Keratinocyte (primary cell): ENCODE data around the gene CTTNBP2. TPM values are rescaled to one million over a fixed set of nuclear protein-coding genes. Genes with fewer than 3 reads are reported as not detected.

ENCODE experiments used
- DNase-seq: peaks from one replicate; pipeline ENCODE4 v3.0.0-alpha.2; 2011; ENCODE audit warnings: low read depth, missing footprints, low spot score
- FAIRE-seq: peaks from 2 replicates; lab custom pipeline; 2011; peaks lifted over from hg19 to GRCh38; lab: Jason Lieb, UNC
- H2AFZ ChIP-seq: 2 replicates; pipeline ENCODE4 v1.6.0; 2012; ENCODE audit warnings: low read length, control low read depth, inconsistent platforms; ENCODE audit not compliant: control insufficient read depth
- H3K27ac ChIP-seq: 2 replicates; pipeline ENCODE4 v1.5.1; 2011; ENCODE audit warnings: low read length; ENCODE audit not compliant: control insufficient read depth, insufficient read depth
- H3K27me3 ChIP-seq: 3 replicates; pipeline ENCODE4 v1.6.0; 2011; ENCODE audit warnings: low read length; ENCODE audit not compliant: control insufficient read depth, insufficient read depth; ENCODE audit errors: extremely low read depth
- H3K36me3 ChIP-seq, 2 experiments: 2 replicates in 1 of 2; 3 replicates in 1 of 2; pipeline ENCODE4 v1.5.1; 2011; ENCODE audit warnings: low read length in 2 of 2, mild to moderate bottlenecking in 1 of 2; ENCODE audit not compliant: control insufficient read depth in 2 of 2, insufficient read depth in 2 of 2; ENCODE audit errors: extremely low read depth in 1 of 2
- H3K4me1 ChIP-seq: 3 replicates; pipeline ENCODE4 v1.5.1; 2011; ENCODE audit warnings: low read length; ENCODE audit not compliant: control insufficient read depth, insufficient read depth; ENCODE audit errors: extremely low read depth
- H3K4me2 ChIP-seq: 3 replicates; pipeline ENCODE4 v1.6.0; 2011; ENCODE audit warnings: low read depth, low read length; ENCODE audit not compliant: control insufficient read depth, insufficient read depth; ENCODE audit errors: extremely low read depth
- H3K4me3 ChIP-seq, 3 experiments: fragments of 200-600 bp in 1 of 3; sonication (generic) in 1 of 3; 2 replicates in 2 of 3; 3 replicates in 1 of 3; pipeline ENCODE4 v1.5.1; 2011 to 2016; ENCODE audit warnings: low read length in 3 of 3, mild to moderate bottlenecking in 3 of 3, control low read depth in 2 of 3, inconsistent platforms in 1 of 3, low read depth in 1 of 3, mixed read lengths in 1 of 3, mixed run types in 1 of 3, moderate library complexity in 1 of 3; ENCODE audit not compliant: control insufficient read depth in 2 of 3, insufficient read depth in 2 of 3; ENCODE audit errors: extremely low read depth in 1 of 3
- H3K79me2 ChIP-seq: 2 replicates; pipeline ENCODE4 v1.6.0; 2012; ENCODE audit warnings: low read length; ENCODE audit not compliant: control insufficient read depth, insufficient read depth
- H3K9ac ChIP-seq: 3 replicates; pipeline ENCODE4 v1.6.0; 2011; ENCODE audit warnings: low read length; ENCODE audit not compliant: control insufficient read depth, insufficient read depth; ENCODE audit errors: extremely low read depth
- H3K9me1 ChIP-seq: 3 replicates; pipeline ENCODE4 v1.6.0; 2011; ENCODE audit warnings: low read length; ENCODE audit not compliant: control insufficient read depth, insufficient read depth; ENCODE audit errors: extremely low read depth
- H3K9me3 ChIP-seq: 2 replicates; pipeline ENCODE4 v1.5.1; 2012; ENCODE audit warnings: low read depth, low read length; ENCODE audit not compliant: control insufficient read depth
- H4K20me1 ChIP-seq: 3 replicates; pipeline ENCODE4 v1.6.0; 2011; ENCODE audit warnings: low read length; ENCODE audit not compliant: control insufficient read depth, insufficient read depth; ENCODE audit errors: extremely low read depth
- EZH2 ChIP-seq: IDR thresholded peaks from one replicate; pipeline ENCODE4 v1.6.1; 2012; ENCODE audit warnings: inconsistent platforms, mild to moderate bottlenecking, low read length, moderate library complexity
- dilution Hi-C: fragments of 300-500 bp; cut with MboI; formaldehyde crosslinking; loops from one replicate; pipeline ENCODE4 v1.7.0; 2020; ENCODE audit warnings: low sequenced_read_pairs; ENCODE audit not compliant: extremely low pct_ligation_motif_present
- polyA plus RNA-seq, 5 experiments: library from polyadenylated mRNA; depleted of rRNA in 3 of 5; stranded (reverse) in 3 of 5; stranded (forward) in 1 of 5; unstranded in 1 of 5; fragments of >200 nt; gene quantifications; 1 replicate in 1 of 5; 2 replicates in 3 of 5; 3 replicates in 1 of 5; pipeline versions ENCODE4 v1.2.1 to v1.2.3, GENCODE V29; 2011 to 2012; ENCODE audit warnings: missing spikeins in 2 of 5, low read depth in 1 of 5, low replicate concordance in 1 of 5
- TF ChIP-seq, protein P1 (sequence below), 3 experiments: IDR thresholded peaks in 1 of 3; conservative IDR thresholded peaks in 1 of 3; optimal IDR thresholded peaks in 1 of 3; 2 replicates in 2 of 3; 3 replicates in 1 of 3; pipeline versions ENCODE3 to v1.5.1; 2011; ENCODE audit warnings: low read length in 3 of 3, mild to moderate bottlenecking in 3 of 3, moderate library complexity in 2 of 3, control low read depth in 1 of 3, inconsistent platforms in 1 of 3; ENCODE audit not compliant: insufficient read depth in 2 of 3; ENCODE audit errors: extremely low read depth in 1 of 3

CTTNBP2 gene
- polyA plus RNA-seq, 1 donor (not counting 4 experiments of a cell fraction or from before 2014, with no cell fraction given): 0.55 TPM

DNA sequence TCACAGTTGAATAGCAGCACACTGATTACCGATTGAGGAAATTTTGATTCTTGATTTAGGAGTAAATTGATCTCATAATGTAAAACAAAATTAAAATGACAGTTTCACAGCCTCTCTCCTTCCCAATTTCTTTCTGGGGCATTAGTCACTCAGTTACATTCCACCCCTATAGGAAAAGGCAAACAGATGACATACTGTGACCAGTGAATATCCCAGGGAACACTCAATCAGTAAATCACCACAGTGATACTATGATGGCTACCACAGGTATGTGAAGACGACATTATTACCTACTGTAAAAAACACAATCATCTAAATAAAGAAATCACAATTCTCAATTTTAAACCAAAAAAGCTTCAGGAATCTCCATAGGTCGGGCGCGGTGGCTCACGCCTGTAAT lies 15.5 kb downstream of the CTTNBP2 start:
- Histone ChIP-seq H3K9ac (no peak overlapping the region), H3K27me3 (no peaks in the 10 kb centered on the region), H2AFZ (no peak overlapping the region), H3K9me3 (no peaks in the 10 kb centered on the region), H3K9me1 (no peaks in the 10 kb centered on the region), H3K4me1 (peaks cover 4% of the 10 kb centered on the region), H4K20me1 (no peaks in the 10 kb centered on the region), H3K27ac (no peak overlapping the region), H3K36me3 (no peaks in the 10 kb centered on the region), H3K4me3 (no peak overlapping the region), H3K79me2 (no peaks in the 10 kb centered on the region), H3K4me2 (no peak overlapping the region)
- TF ChIP-seq, protein P1, sequence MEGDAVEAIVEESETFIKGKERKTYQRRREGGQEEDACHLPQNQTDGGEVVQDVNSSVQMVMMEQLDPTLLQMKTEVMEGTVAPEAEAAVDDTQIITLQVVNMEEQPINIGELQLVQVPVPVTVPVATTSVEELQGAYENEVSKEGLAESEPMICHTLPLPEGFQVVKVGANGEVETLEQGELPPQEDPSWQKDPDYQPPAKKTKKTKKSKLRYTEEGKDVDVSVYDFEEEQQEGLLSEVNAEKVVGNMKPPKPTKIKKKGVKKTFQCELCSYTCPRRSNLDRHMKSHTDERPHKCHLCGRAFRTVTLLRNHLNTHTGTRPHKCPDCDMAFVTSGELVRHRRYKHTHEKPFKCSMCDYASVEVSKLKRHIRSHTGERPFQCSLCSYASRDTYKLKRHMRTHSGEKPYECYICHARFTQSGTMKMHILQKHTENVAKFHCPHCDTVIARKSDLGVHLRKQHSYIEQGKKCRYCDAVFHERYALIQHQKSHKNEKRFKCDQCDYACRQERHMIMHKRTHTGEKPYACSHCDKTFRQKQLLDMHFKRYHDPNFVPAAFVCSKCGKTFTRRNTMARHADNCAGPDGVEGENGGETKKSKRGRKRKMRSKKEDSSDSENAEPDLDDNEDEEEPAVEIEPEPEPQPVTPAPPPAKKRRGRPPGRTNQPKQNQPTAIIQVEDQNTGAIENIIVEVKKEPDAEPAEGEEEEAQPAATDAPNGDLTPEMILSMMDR (optimal IDR thresholded peaks at IDR 0.05 in 1 of 3, IDR thresholded peaks at IDR 0.05 in 1 of 3, conservative IDR thresholded peaks at IDR 0.05 in 1 of 3; ENCODE audit: extremely low read depth in 1 of 3, insufficient read depth in 2 of 3, low read length in 3 of 3): no peak
- TF ChIP-seq EZH2: no peak
- DNase-seq (no peak), FAIRE-seq (no peak)
- dilution Hi-C loops: no loop called here

DNA sequence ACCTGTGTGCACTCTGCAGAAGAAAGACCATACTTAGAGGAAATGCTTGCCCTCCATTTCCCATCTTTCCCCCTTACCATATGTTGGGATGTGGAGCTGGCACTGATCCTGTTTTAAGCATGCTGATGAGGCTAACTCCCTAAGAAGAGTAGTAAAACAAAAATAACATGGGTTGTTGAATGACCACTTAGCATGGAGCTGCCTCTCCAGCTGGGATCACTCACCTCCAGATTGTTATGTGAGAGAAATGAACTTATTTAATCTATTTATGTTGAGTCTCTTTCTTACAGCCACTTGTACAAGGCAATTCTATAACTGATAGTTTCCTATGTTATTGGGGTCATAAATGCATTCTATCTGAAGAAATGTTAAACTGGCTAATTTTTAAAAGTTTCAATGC lies 17.0 kb downstream of the CTTNBP2 start:
- dilution Hi-C loops: no loop called here
- Histone ChIP-seq H3K9me1 (no peaks in the 10 kb centered on the region), H3K9ac (no peak overlapping the region), H4K20me1 (no peaks in the 10 kb centered on the region), H3K4me1 (peaks cover 4% of the 10 kb centered on the region), H3K4me3 (no peak overlapping the region), H3K36me3 (no peaks in the 10 kb centered on the region), H2AFZ (no peak overlapping the region), H3K79me2 (no peaks in the 10 kb centered on the region), H3K27me3 (no peaks in the 10 kb centered on the region), H3K4me2 (no peak overlapping the region), H3K27ac (no peak overlapping the region), H3K9me3 (no peaks in the 10 kb centered on the region)
- FAIRE-seq (no peak), DNase-seq (no peak)
- TF ChIP-seq, protein P1 (optimal IDR thresholded peaks at IDR 0.05 in 1 of 3, IDR thresholded peaks at IDR 0.05 in 1 of 3, conservative IDR thresholded peaks at IDR 0.05 in 1 of 3; ENCODE audit: extremely low read depth in 1 of 3, insufficient read depth in 2 of 3, low read length in 3 of 3): no peak
- TF ChIP-seq EZH2: no peak
